ENCODE results near the gene SEC23B.
"Not testable (repeated sequence)": the region's sequence is repeated elsewhere in the genome, so short reads cannot be mapped to it uniquely, and the experiment has no call there.

SEC23B gene

GRCh38 chr20:18506744-18507143, 996 bp upstream of the SEC23B start:
- in situ Hi-C loops (cut with MboI; ENCODE audit: low pct_unique_long_range_greater_than_20kb, low sequenced_read_pairs, unreplicated experiment): no loop called here
- DNase-seq (ENCODE audit: low spot score): no peak
- TF ChIP-seq, protein P1, sequence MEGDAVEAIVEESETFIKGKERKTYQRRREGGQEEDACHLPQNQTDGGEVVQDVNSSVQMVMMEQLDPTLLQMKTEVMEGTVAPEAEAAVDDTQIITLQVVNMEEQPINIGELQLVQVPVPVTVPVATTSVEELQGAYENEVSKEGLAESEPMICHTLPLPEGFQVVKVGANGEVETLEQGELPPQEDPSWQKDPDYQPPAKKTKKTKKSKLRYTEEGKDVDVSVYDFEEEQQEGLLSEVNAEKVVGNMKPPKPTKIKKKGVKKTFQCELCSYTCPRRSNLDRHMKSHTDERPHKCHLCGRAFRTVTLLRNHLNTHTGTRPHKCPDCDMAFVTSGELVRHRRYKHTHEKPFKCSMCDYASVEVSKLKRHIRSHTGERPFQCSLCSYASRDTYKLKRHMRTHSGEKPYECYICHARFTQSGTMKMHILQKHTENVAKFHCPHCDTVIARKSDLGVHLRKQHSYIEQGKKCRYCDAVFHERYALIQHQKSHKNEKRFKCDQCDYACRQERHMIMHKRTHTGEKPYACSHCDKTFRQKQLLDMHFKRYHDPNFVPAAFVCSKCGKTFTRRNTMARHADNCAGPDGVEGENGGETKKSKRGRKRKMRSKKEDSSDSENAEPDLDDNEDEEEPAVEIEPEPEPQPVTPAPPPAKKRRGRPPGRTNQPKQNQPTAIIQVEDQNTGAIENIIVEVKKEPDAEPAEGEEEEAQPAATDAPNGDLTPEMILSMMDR (IDR thresholded peaks at IDR 0.05; ENCODE audit: extremely low read depth, insufficient read depth, missing control alignments): no peak

- DNase-seq (ENCODE audit: low spot score): no peak
- in situ Hi-C loops (cut with MboI; ENCODE audit: low pct_unique_long_range_greater_than_20kb, low sequenced_read_pairs, unreplicated experiment): no loop called here
- TF ChIP-seq, protein P1 (IDR thresholded peaks at IDR 0.05; ENCODE audit: extremely low read depth, insufficient read depth, missing control alignments): no peak
Observed at GRCh38 chr20:18511571-18511970, 3.8 kb downstream of the SEC23B start.

GRCh38 chr20:18513208-18513607, 5.5 kb downstream of the SEC23B start:
- in situ Hi-C loops (cut with MboI; ENCODE audit: low pct_unique_long_range_greater_than_20kb, low sequenced_read_pairs, unreplicated experiment): no loop called here
- DNase-seq (ENCODE audit: low spot score): no peak

DNA sequence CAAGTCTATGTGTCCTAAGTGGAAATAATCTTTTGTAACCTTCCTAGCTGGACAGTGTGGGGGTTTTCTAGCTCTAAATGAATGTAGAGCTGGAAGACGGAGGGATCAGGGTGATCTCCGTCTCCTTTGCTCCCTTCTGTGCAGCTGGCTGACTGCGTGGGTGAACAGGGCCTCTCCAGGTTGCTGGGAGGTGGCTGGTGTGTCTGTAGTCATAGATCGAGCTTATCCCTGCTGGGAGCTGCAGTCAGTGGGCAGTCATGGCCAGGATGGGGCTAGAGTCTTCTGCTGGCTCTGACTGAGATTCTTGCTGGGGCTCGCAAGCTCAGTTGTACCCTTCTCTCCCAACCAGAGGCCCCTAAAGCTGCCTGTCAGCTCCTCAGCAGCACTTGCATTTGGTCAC, 6.4 kb downstream of the SEC23B start:
- in situ Hi-C loops (cut with MboI; ENCODE audit: low pct_unique_long_range_greater_than_20kb, low sequenced_read_pairs, unreplicated experiment): no loop called here
- no peak for DNase-seq (ENCODE audit: low spot score)
- TF ChIP-seq, protein P1 (IDR thresholded peaks at IDR 0.05; ENCODE audit: extremely low read depth, insufficient read depth, missing control alignments): no peak

More at GRCh38 chr20:18513208-18513607, 5.5 kb downstream of the SEC23B start:
- TF ChIP-seq, protein P1 (IDR thresholded peaks at IDR 0.05; ENCODE audit: extremely low read depth, insufficient read depth, missing control alignments): no peak

GRCh38 chr20:18515973-18516372, 8.2 kb downstream of the SEC23B start:
- TF ChIP-seq, protein P1 (IDR thresholded peaks at IDR 0.05; ENCODE audit: extremely low read depth, insufficient read depth, missing control alignments): no peak
- in situ Hi-C loops (cut with MboI; ENCODE audit: low pct_unique_long_range_greater_than_20kb, low sequenced_read_pairs, unreplicated experiment): no loop called here
- no peak for DNase-seq (ENCODE audit: low spot score)

DNA sequence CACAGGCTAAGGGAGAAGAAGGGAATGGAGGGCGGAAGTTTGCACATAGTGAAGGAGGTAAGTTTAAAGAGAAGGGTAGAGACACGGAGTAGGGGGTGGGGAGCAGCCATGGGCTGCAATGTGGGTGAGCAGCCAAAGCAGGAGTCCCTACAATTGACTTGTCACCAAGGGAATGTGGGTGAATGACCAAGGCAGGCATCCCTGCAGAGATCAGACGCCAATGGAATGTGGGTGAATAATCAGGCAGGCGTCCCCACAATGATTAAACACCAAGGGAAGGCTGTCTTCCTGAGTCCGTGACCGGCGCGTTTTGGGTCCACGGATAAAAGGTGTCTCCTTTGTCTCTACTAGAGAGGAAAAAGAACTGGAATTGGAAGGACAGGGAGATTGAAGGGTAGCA, 14.3 kb downstream of the SEC23B start:
- DNase-seq (ENCODE audit: low spot score); in situ Hi-C loops (cut with MboI; ENCODE audit: low pct_unique_long_range_greater_than_20kb, low sequenced_read_pairs, unreplicated experiment): not testable (repeated sequence)

GRCh38 chr20:18523066-18523465, 15.3 kb downstream of the SEC23B start:
- in situ Hi-C loops (cut with MboI; ENCODE audit: low pct_unique_long_range_greater_than_20kb, low sequenced_read_pairs, unreplicated experiment): no loop called here
- DNase-seq (ENCODE audit: low spot score): no peak
- TF ChIP-seq, protein P1 (IDR thresholded peaks at IDR 0.05; ENCODE audit: extremely low read depth, insufficient read depth, missing control alignments): no peak
